ENCODE results near the gene TEAD3.
"Not testable (repeated sequence)": the region's sequence is repeated elsewhere in the genome, so short reads cannot be mapped to it uniquely, and the experiment has no call there.

TEAD3 gene

GRCh38 chr6:35448191-35448590 lies 48.7 kb downstream of the TEAD3 start:
- H3K27ac ChIP-seq: no peak overlapping the region
- no peak for DNase-seq (ENCODE audit: low spot score)
- no peak overlapping the region for H3K4me3 ChIP-seq
- no peak for TF ChIP-seq CTCF (IDR thresholded peaks at IDR 0.05)

- H3K4me3 ChIP-seq: no peak overlapping the region
- TF ChIP-seq CTCF (IDR thresholded peaks at IDR 0.05): no peak
- no peak for DNase-seq (ENCODE audit: low spot score)
- no peak overlapping the region for H3K27ac ChIP-seq
Observed at GRCh38 chr6:35445691-35446090, 51.2 kb downstream of the TEAD3 start.

- Histone ChIP-seq H3K27ac (no peak overlapping the region), H3K4me3 (no peak overlapping the region)
- no peak for DNase-seq (ENCODE audit: low spot score)
- no peak for TF ChIP-seq CTCF (IDR thresholded peaks at IDR 0.05)
Observed at GRCh38 chr6:35443341-35444030, 53.4 kb downstream of the TEAD3 start.

GRCh38 chr6:35442693-35443092 lies 54.2 kb downstream of the TEAD3 start:
- no peak for TF ChIP-seq CTCF (IDR thresholded peaks at IDR 0.05)
- Histone ChIP-seq H3K4me3 (no peak overlapping the region), H3K27ac (no peak overlapping the region)
- DNase-seq (ENCODE audit: low spot score): no peak

GRCh38 chr6:35441642-35442041 lies 55.2 kb downstream of the TEAD3 start:
- DNase-seq (ENCODE audit: low spot score): no peak
- Histone ChIP-seq H3K4me3 (no peak overlapping the region), H3K27ac (no peak overlapping the region)
- TF ChIP-seq CTCF (IDR thresholded peaks at IDR 0.05): no peak

- no peak overlapping the region for H3K4me3 ChIP-seq
- no peak for DNase-seq (ENCODE audit: low spot score)
- no peak overlapping the region for H3K27ac ChIP-seq
- no peak for TF ChIP-seq CTCF (IDR thresholded peaks at IDR 0.05)
Observed at GRCh38 chr6:35441205-35441604, 55.7 kb downstream of the TEAD3 start.

- no peak overlapping the region for H3K27ac ChIP-seq
- TF ChIP-seq CTCF (IDR thresholded peaks at IDR 0.05): no peak
- no peak overlapping the region for H3K4me3 ChIP-seq
- DNase-seq (ENCODE audit: low spot score): no peak
Observed at GRCh38 chr6:35439308-35439707, 57.6 kb downstream of the TEAD3 start.

GRCh38 chr6:35438378-35439065 lies 58.4 kb downstream of the TEAD3 start:
- H3K27ac ChIP-seq; DNase-seq (ENCODE audit: low spot score); H3K4me3 ChIP-seq: not testable (repeated sequence)
